Mammary epithelial cell (primary cell): ENCODE measurements around the gene SS18.

Experiments
- EZH2 ChIP-seq: IDR thresholded peaks from 2 replicates; pipeline ENCODE4 v1.6.1; 2012; ENCODE audit warnings: low read length, inconsistent platforms, borderline replicate concordance
- TF ChIP-seq, protein P1 (sequence below), 2 donors: IDR thresholded peaks in 1 of 2; conservative IDR thresholded peaks in 1 of 2; 2 replicates each; pipeline ENCODE4 v1.5.1; 2011 to 2012; ENCODE audit warnings: inconsistent platforms in 2 of 2, low read length in 2 of 2, mild to moderate bottlenecking in 2 of 2, control low read depth in 1 of 2, low read depth in 1 of 2; ENCODE audit not compliant: insufficient read depth in 1 of 2; ENCODE audit errors: extremely low read depth in 1 of 2

- TF ChIP-seq, protein P1, sequence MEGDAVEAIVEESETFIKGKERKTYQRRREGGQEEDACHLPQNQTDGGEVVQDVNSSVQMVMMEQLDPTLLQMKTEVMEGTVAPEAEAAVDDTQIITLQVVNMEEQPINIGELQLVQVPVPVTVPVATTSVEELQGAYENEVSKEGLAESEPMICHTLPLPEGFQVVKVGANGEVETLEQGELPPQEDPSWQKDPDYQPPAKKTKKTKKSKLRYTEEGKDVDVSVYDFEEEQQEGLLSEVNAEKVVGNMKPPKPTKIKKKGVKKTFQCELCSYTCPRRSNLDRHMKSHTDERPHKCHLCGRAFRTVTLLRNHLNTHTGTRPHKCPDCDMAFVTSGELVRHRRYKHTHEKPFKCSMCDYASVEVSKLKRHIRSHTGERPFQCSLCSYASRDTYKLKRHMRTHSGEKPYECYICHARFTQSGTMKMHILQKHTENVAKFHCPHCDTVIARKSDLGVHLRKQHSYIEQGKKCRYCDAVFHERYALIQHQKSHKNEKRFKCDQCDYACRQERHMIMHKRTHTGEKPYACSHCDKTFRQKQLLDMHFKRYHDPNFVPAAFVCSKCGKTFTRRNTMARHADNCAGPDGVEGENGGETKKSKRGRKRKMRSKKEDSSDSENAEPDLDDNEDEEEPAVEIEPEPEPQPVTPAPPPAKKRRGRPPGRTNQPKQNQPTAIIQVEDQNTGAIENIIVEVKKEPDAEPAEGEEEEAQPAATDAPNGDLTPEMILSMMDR (conservative IDR thresholded peaks at IDR 0.05 in 1 of 2, IDR thresholded peaks at IDR 0.05 in 1 of 2; ENCODE audit: extremely low read depth in 1 of 2, insufficient read depth in 1 of 2, low read depth in 1 of 2, low read length in 2 of 2): no peak
- no peak for TF ChIP-seq EZH2
These were observed 31.1 kb downstream of the SS18 start for GRCh38 chr18:26059357-26059756.
